ENCODE data around the gene FANCB. TPM values are rescaled to one million over a fixed set of nuclear protein-coding genes. Genes with fewer than 3 reads are reported as not detected.

Gene FANCB
- total and polyA plus RNA-seq, 2 of the 8 experiments (the other 6 are each of a cell fraction or from before 2014, with no cell fraction given) = 1.9 to 13.8 TPM

DNA sequence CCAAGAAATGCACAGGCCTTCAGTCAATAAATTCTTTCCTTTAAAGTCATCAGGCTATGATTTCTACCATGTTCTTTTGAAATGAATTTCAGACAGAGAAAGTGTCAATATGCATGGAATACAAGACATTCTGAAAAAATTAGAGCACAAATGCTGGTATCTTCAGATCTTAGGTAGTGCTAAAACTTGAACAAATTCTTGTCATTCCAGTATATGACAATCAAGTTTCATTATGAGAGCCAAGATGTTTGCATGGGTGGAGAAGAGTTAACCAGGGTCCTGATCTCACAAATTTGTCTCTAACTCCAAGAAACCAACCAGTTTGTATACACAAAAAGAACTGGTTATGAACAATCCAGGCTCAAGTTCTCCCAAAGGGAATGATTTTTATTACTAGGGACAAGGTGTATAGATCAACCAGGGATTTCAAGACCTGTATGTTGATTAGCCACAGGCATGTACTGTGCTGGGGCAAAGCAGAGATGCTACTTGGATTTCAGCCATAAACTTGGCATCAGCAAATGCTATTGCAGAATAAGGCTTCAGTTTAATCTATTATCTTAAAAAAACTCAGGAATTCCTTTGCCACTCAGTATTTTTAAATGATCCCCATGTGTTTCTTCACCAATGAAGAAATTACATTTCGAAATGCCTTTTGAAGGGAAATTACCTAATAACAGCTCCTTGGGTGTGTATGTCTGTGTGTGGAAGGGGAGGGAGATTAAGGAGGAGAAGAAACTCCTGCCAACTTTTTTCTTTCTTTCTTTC lies 69.7 kb downstream of the FANCB start:
- H3K18ac ChIP-seq (ENCODE audit: extremely low read depth, low read length) = no peak overlapping the region
- H4K8ac ChIP-seq (ENCODE audit: extremely low read depth, insufficient read depth, low read length) = no peak overlapping the region
- no peak overlapping the region for H2AK5ac ChIP-seq (ENCODE audit: low read depth, low read length)
- H3K4me1 ChIP-seq (replicated peaks in 1 of 4; ENCODE audit: control insufficient read depth in 3 of 4, insufficient read depth in 4 of 4, low read length in 3 of 4) = no peaks in the 10 kb centered on the region
- H2AFZ ChIP-seq (ENCODE audit: low read length) = no peak overlapping the region
- no peaks in the 10 kb centered on the region for H3K23me2 ChIP-seq (ENCODE audit: low read depth, low read length)
- H3K9ac ChIP-seq (replicated peaks in 1 of 4; ENCODE audit: extremely low read depth in 1 of 4, low read depth in 3 of 4, low read length in 3 of 4) = no peak overlapping the region
- H3K4me3 ChIP-seq (ENCODE audit: extremely low read depth in 1 of 4, insufficient read depth in 2 of 4, low read depth in 3 of 4, low read length in 4 of 4) = no peak overlapping the region
- no peak overlapping the region for H2BK12ac ChIP-seq (ENCODE audit: low read depth, low read length)
- H2BK15ac ChIP-seq (ENCODE audit: low read length) = no peak overlapping the region
- no peak overlapping the region for H2BK120ac ChIP-seq (replicated peaks; ENCODE audit: low read depth, low read length)
- WGBS, 2 experiments (ENCODE audit: extremely low coverage in 1 of 2, insufficient coverage in 1 of 2, insufficient read length in 1 of 2, insufficient replicate concordance in 2 of 2, low coverage in 1 of 2, low lambda C conversion rate in 2 of 2, missing lambda C conversion rate in 1 of 2) = 100% methylated on average over 1 of the region's 1 CpG; no CpG with 5 or more reads in 1 of the 2 experiments
- no peaks in the 10 kb centered on the region for H4K20me1 ChIP-seq (replicated peaks in 1 of 2; ENCODE audit: control insufficient read depth in 1 of 2, insufficient read depth in 2 of 2, low read length in 2 of 2)
- H4K91ac ChIP-seq (replicated peaks; ENCODE audit: insufficient read length, low read length) = no peak overlapping the region
- no peak overlapping the region for H2BK20ac ChIP-seq (ENCODE audit: low read length)
- no peak overlapping the region for H3K4ac ChIP-seq (replicated peaks; ENCODE audit: insufficient read length, low read depth, low read length)
- H3K36me3 ChIP-seq (ENCODE audit: control insufficient read depth in 2 of 4, insufficient read depth in 4 of 4, low read length in 3 of 4) = no peaks in the 10 kb centered on the region
- H3K4me2 ChIP-seq (ENCODE audit: insufficient read depth in 1 of 2, low read depth in 2 of 2, low read length in 2 of 2) = no peak overlapping the region
- H3K79me2 ChIP-seq (ENCODE audit: control insufficient read depth in 1 of 2, insufficient read depth in 2 of 2, low read length in 2 of 2) = no peaks in the 10 kb centered on the region
- no peaks in the 10 kb centered on the region for H3K27me3 ChIP-seq (replicated peaks in 1 of 4; ENCODE audit: control insufficient read depth in 3 of 4, extremely low read depth in 1 of 4, insufficient read depth in 3 of 4, low read length in 3 of 4)
- ChIA-PET CTCF (ENCODE audit: partially characterized antibody) (no interaction called here), POLR2A (ENCODE audit: partially characterized antibody) (no interaction called here)
- H2BK5ac ChIP-seq (ENCODE audit: low read depth, low read length) = no peak overlapping the region
- H3K27ac ChIP-seq (ENCODE audit: low read depth, low read length) = no peak overlapping the region
- H3K14ac ChIP-seq (ENCODE audit: insufficient read length) = no peak overlapping the region
- H3K79me1 ChIP-seq (ENCODE audit: low read depth, low read length) = no peaks in the 10 kb centered on the region
- no peaks in the 10 kb centered on the region for H3K9me3 ChIP-seq (ENCODE audit: insufficient read depth in 2 of 2, low read depth in 1 of 2, low read length in 1 of 2)
- no peak overlapping the region for H3K23ac ChIP-seq (ENCODE audit: insufficient read length)
- DNase-seq (ENCODE audit: low read depth in 1 of 2, low spot score in 2 of 2) = no peak
- no peak overlapping the region for H3K56ac ChIP-seq (replicated peaks; ENCODE audit: insufficient read length, low read depth, low read length)
- H4K5ac ChIP-seq (ENCODE audit: insufficient read length, low read depth, low read length) = no peak overlapping the region
- FAIRE-seq = no peak
- TF ChIP-seq KDM1A (IDR thresholded peaks at IDR 0.05; ENCODE audit: borderline replicate concordance, low read length) (no peak), SIRT6 (IDR thresholded peaks at IDR 0.05; ENCODE audit: low read length) (no peak), MAFK (IDR thresholded peaks at IDR 0.05; ENCODE audit: low read depth, low read length) (no peak), JUND (IDR thresholded peaks at IDR 0.05; ENCODE audit: low read length) (no peak), CBX5 (IDR thresholded peaks at IDR 0.05; ENCODE audit: low read depth, low read length) (no peak), TCF12 (IDR thresholded peaks at IDR 0.05; ENCODE audit: low read depth, low read length) (no peak), BRCA1 (IDR thresholded peaks at IDR 0.05; ENCODE audit: low read depth, low read length) (no peak)

All from H1 (cell line).